ENCODE measurements around the gene WDR75. TPM values are rescaled to one million over a fixed set of nuclear protein-coding genes. Genes with fewer than 3 reads are reported as not detected.

The WDR75 gene
- total and polyA plus RNA-seq, 9 of the 15 experiments (the other 6 are each of a cell fraction or from before 2014, with no cell fraction given) = 50.9 to 111 (median 76.4) TPM

- no peak for TF ChIP-seq NR0B1 (IDR thresholded peaks at IDR 0.05; ENCODE audit: partially characterized antibody)
- peak; percentile 56; the same call in 1 of the 2 replicates for TF ChIP-seq EGR1 (conservative IDR thresholded peaks at IDR 0.05)
- no peak for TF ChIP-seq IRF2 (CRISPR knock-in tag; IDR thresholded peaks at IDR 0.05)
- peak; percentile 92 for TF ChIP-seq KDM5B (IDR thresholded peaks at IDR 0.05; ENCODE audit: insufficient replicate concordance, low read depth, low read length)
- peak in 1 of 2 experiments; percentile 75; a peak in 2 of 4 replicates for TF ChIP-seq HDAC1 (IDR thresholded peaks at IDR 0.05)
- peak; percentile 65 for TF ChIP-seq SIN3B (IDR thresholded peaks at IDR 0.05; ENCODE audit: low read depth)
- TF ChIP-seq MXD1 (CRISPR knock-in tag; IDR thresholded peaks at IDR 0.05; ENCODE audit: borderline replicate concordance, poor library complexity, severe bottlenecking) = no peak
- TF ChIP-seq SRSF1 (IDR thresholded peaks at IDR 0.05; ENCODE audit: low read depth, low read length) = no peak
- TF ChIP-seq BMI1 (IDR thresholded peaks at IDR 0.05; ENCODE audit: low read length) = no peak
- TF ChIP-seq CBFB (CRISPR knock-in tag; IDR thresholded peaks at IDR 0.05) = 0 out of 2 replicates have a peak, but pooled peaks have one; percentile 37
- TF ChIP-seq OTX1 (CRISPR knock-in tag; IDR thresholded peaks at IDR 0.05) = 0 out of 2 replicates have a peak, but pooled peaks have one; percentile 42
- TF ChIP-seq, protein P1, sequence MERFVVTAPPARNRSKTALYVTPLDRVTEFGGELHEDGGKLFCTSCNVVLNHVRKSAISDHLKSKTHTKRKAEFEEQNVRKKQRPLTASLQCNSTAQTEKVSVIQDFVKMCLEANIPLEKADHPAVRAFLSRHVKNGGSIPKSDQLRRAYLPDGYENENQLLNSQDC (CRISPR knock-in tag; IDR thresholded peaks at IDR 0.05) = no peak
- peak; percentile 93 for TF ChIP-seq ATF1 (CRISPR knock-in tag; IDR thresholded peaks at IDR 0.05)
- peak; percentile 99 for TF ChIP-seq ATF1 (tag; IDR thresholded peaks at IDR 0.05)
- no peak for TF ChIP-seq ZNF431 (CRISPR knock-in tag; IDR thresholded peaks at IDR 0.05)
- no peak for TF ChIP-seq CLOCK (CRISPR knock-in tag; IDR thresholded peaks at IDR 0.05; ENCODE audit: borderline replicate concordance)
- no peak for TF ChIP-seq ZBTB26 (CRISPR knock-in tag; IDR thresholded peaks at IDR 0.05)
- TF ChIP-seq TEAD1 (CRISPR knock-in tag; IDR thresholded peaks at IDR 0.05) = no peak
- TF ChIP-seq ZBTB12 (CRISPR knock-in tag; IDR thresholded peaks at IDR 0.05) = peak; percentile 92
Measured at GRCh38 chr2:189440947-189441708, at the start of gene WDR75 (continued).
